Muscle of arm (tissue), 14 donors: Measurements from ENCODE around the gene KIAA1210. TPM values are rescaled to one million over a fixed set of nuclear protein-coding genes. Genes with fewer than 3 reads are reported as not detected.

Experiments
- DNase-seq: peaks from one replicate; pipeline ENCODE4 v3.0.0-alpha.2; 2013
- long read RNA-seq, 11 donors: transcript quantifications; one replicate each; lab custom pipeline, GENCODE V29; 2026
- polyA plus RNA-seq, 12 donors: library from polyadenylated mRNA; unstranded; fragments of 120-200 nt; gene quantifications; one replicate each; pipeline ENCODE4 v1.2.1, GENCODE V29; 2013; ENCODE audit not compliant: insufficient read length in 12 of 12

KIAA1210 gene
- under 1 TPM in 10 of 12 donors, not detected in 2; 0.15 to 0.41 (median 0.23) TPM for polyA plus RNA-seq
- long read RNA-seq, donor 1 = 0 reads
- long read RNA-seq, donor 2 = 0 reads
- long read RNA-seq, donor 3 = 0 reads
- long read RNA-seq, donor 4 = 0 reads
- long read RNA-seq, donor 5 = 0 reads
- long read RNA-seq, donor 6 = 0 reads
- long read RNA-seq, donor 7 = 0 reads
- long read RNA-seq, donor 8 = 0 reads
- long read RNA-seq, donor 9 = 0 reads
- long read RNA-seq, donor 10 = 0 reads
- long read RNA-seq, donor 11 = 0 reads

DNA sequence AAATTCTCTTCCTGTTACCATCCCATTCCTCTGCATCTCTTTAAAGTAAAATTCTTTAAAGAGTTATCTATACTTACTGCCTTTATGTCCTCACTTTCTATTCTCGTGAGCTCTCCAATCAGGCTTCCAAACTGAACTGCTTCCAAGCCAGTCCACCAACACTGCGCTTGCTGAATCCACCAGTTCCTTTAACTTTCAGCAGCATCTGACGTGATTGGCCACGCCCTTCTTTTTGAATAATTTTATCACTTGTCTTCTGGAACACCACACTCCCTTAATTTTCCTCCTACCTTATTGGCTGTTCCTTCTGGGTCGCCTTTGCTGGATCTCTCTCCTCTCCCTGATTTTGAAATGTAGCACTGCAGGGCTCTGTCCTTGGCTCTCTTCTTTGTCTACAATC lies at the start of gene KIAA1210:
TSS of gene KIAA1210 (minus strand) at position 163 of the 400 bp plus-strand sequence. CDS start 4,170 bp downstream, outside the sequence.
- DNase-seq = no peak

DNA sequence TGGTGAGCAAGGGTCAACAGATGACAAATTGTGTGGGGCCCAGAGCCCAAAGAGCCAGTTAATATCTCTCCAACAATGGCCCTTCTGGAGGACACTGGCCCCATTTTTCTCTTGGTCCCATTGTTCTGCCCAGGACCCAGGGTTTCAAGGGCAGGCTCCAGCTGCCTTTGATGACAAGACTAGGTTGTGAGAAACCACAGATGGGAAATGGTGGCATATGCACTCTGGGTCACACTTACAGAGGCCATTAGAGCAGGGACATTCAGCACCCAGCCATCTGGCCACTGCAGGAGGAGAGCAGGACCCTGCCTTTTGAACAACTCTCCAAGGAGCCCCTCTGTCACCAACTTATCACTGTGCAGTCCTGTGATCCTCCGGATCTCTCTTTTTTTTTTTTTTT lies 49.7 kb upstream of the KIAA1210 start:
- DNase-seq = no peak

DNA sequence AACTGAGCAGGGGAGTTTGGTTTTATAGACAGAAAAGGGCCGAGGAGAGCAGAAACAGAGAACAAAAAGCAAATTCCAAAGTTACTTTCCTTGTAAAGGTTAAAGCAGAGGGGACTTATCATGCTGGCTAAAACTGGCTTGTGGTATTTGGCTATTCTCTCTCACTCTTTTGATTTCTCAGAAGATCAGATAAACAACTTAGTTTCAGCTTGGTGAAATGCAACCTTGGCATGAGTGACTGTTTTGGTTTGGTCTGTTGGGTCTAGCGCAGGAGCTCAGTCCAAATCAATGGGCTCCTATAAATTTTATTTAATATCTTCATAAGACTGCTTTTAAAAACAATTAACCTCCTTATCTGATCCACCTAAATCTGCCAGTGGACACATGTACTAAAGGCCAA lies 47.3 kb upstream of the KIAA1210 start:
- DNase-seq = no peak

DNA sequence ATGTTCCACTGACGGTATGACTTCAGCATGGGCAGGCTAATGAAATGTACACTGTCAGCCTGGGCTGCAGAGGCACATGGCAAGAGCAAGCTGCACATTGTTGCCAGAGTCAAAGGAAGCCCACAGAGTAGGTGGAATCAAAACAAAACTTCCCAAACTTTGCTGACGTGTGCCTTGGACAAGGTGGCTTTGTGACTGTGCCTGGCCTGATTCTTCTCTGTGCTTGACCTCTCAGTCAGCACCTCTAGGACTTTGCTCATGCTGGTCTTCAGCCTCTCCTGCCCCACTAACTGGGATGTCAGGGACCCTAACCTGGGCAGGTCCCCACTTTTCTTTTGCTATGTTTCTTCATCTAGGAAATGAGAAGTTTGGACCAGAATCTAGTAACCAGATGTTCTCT lies 40.5 kb upstream of the KIAA1210 start:
- DNase-seq = no peak

DNA sequence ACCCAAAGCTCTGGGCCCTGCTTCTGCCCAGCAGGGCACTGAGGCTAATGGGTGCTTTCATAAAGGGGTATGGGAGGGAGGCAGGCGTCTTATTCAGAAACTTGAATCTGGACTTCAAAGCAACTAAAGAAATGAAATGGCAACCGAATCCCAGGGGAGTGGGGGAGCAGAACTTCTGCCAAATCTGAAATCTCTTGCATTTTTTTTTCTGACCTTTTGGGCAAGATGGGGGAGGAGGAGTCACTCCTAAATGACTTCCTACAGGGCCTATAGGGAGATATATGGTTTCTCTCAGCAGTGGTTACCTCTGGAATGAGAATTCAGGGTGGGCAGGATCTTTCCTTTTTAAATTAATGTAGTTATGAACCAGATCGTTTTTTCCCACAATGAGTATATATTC lies 30.6 kb upstream of the KIAA1210 start:
- no peak for DNase-seq

DNA sequence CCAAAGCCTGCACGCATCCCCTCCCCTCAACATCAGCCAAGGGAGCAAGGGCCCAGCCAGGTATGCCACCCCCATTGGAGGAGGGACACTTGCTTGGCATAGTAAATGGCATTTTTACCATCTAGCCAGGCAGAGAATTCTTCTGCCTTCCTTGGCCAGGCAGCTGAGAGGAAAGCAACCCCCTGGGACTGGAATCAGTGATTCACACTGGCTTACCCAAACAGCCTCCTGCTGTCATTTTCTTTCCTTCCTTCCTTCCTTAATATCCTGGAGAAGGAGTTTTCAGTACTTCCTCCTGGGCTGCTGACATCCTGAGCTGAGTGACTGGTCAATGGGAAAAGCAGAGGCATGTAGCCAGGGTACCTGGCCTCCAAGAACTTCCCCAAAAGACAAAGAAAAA lies 28.6 kb upstream of the KIAA1210 start:
- no peak for DNase-seq

DNA sequence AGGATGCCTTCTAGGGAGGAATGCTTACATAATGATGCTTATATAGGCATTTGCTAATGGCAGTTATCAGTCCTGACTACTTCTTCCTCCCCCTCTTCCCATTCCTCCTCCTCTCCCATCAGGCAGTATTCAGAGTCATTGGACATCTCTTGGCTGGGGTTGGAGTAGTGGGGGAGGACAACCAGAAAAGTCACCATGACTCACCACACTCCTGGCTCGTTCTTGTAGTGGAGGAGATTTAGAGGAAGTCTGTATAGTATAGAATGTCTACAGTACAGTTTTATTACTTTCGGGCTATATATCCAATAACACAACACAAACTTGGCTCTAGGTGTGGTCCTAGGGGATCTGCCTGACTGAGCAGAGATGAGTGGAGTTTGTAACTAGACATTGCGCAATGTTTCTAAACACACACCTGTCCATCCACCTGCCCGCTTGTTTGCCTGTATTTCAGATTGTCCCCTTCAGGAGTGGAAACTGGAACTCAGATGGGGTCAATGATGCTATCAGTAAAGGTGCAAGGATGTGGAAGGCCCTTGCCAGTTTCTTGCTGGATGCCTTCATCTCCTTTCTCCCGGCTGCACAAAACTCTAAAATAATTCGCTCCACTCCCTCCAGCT lies 27.9 kb upstream of the KIAA1210 start:
- DNase-seq = no peak

DNA sequence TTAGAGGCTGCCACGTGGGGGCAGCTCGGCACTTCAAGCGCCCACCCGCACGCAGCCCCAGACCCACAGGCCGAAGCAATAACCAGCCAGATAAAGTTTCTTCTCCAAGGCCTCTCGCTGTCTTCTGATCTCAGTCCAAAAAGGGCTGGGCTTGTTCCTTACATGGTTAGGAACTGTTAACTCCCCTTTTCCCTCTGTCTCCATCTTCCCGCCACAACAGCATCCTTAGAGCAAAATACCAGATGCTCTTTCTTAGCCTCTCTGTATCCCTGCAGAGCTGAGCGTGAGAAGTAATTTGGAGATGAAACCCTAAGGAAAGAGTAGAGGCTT lies 23.4 kb upstream of the KIAA1210 start:
- peak; percentile 39 for DNase-seq

DNA sequence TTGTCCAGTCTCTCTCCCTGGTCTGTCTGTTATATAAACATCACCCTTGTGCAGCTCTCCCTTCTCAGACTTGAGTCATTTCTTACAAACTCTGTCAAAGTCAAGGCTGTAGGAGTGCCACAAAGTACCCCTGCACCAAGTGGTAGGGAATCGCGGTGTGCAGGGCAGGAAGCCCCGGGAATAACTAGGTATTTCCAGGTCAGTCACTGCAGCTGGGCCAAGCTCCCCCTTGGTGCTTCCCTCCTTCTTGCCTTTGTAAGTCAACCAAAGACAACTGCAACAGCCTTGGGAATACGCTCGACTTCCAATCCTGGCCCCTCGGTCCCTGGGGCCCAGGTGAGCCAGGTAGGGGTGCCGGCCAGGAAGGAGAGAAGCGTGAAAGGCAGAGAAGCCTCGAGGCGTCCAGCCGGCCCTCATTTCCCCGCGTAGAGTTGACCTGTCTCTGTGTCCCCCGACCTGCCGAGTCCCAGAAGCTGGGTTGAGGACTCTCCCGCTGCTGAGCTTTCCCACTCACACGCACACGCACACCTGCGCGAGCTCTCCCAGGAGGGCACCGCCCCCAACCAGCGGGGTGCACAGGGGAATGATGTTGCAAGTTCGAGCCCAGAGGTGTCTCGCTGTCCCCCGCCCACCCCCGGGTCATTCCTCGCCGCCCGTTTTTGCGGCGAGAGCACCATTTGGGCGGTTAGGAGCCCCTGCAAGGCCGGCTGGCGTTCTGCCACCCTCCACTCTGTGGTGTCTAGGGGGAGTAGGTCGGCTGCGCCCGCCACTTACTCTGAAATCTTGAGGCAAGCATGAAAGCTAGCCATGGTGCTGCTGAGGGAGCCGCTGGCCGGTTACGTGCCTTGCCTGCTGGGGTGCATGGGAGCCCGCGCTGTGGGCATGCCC lies 22.8 kb upstream of the KIAA1210 start:
- no peak for DNase-seq

DNA sequence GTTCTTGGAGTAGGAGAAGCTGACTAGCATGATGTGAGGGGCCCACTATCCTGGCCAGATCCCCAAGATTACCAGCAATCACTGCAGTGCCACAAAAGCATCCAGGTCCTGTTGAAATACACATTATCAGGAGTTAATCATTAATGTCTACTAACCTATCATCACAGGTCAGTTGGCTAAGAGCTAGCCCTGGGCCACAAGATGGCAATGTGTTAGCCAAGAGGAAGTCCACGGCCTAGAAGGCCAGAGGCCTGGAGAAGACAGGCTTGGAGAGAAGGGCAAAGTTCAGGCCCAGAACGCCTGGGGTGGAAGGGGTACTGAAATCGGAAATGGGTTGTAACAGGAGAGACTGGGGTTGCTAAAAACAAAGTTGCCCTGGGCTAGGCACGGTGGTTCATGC lies 19.9 kb upstream of the KIAA1210 start:
- DNase-seq = no peak

DNA sequence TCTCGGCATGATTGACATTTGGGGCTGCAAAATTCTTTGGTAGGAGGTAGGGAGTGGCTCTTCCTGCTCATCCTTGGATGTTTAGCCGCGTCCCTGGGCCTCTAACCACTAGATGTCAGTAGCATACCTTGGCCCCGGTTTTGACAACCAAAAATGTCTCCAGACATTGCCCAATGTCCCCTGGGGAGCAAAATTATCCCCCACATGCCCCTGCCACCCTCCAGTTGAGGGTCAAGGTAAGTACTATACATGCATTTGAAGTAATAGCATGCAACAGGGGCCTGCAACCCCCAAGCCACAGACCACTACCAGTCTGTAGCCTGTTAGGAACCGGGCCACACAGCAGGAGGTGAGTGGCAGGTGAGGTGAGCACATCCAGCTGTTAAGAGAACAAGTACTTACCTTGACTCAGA lies 17.6 kb upstream of the KIAA1210 start:
- DNase-seq = no peak

DNA sequence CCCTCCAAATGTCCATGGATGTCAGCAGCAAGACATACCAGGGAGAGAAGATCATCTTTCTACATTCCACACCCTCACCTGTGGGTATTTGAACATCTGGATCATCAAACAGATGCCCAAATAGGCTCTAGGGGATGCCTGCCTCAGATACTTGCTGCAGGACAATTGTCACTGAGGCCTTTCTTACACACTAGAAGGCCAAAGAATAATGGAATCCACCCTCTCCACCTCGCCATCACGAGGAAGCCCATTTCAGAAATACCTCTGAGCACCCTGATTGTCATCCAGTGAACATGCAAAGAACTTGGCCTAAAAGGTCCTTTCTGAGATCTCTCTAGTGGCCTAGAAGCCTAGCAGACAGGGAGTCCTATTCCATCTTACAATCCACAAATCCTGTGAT lies 6.9 kb upstream of the KIAA1210 start:
- DNase-seq = no peak

DNA sequence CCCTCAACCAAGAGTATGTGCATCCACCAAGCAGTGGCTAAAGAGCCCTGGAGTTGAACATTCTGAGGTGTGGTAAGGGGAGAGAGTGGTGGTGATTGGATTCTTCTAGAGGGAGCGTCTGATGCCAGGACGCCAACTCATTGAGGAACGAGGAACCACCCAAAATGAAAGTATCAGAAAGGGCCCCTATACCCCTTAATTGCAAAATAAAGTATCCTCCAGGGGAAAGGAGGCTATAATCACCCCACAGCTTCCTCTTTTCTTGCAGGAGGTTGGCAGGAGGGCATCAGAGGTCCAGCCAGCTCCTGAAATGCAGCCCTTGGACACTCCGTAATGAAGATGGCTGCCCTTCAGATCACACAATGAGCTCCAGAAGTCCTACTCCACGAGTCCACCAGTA lies 5.3 kb upstream of the KIAA1210 start:
- DNase-seq = no peak

DNA sequence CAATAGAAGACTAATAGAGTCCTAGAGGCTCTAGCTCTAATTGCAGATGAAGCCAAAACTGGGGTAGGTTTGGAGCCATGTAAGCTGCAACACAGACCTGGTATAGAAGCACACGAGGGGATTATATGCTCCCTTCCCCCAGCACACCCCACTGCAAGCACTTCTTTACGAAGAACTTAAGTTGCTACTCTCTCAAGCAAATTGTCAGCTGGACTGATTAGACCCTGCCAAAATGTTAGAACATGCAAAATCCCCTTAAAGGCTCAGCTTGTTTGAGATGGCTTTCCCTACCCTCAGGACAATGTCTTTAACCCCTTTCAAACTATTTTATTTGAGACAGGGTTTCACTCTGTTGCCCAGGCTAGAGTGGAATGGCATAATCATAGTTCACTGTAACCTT lies 4.7 kb upstream of the KIAA1210 start:
- no peak for DNase-seq

DNA sequence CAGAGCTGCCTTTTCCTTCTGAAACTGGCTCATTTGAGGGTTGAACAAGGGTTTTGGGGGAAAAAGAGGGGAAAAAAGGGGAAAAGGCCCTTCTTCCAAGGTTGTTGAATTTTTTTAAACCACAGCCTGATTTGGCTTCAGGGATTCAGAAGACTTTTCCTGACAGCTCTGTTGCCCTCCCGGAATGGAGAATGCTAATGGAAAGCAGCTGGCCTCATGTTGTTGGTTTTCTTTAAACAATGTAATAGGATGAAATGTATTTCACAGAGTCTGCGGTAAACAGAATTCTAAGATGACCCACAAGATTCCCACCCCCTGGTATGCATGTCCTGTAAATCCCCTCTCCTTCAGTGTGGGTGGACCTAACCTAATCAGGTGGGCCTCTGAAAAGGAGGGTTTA lies 3.3 kb upstream of the KIAA1210 start:
- DNase-seq = no peak

DNA sequence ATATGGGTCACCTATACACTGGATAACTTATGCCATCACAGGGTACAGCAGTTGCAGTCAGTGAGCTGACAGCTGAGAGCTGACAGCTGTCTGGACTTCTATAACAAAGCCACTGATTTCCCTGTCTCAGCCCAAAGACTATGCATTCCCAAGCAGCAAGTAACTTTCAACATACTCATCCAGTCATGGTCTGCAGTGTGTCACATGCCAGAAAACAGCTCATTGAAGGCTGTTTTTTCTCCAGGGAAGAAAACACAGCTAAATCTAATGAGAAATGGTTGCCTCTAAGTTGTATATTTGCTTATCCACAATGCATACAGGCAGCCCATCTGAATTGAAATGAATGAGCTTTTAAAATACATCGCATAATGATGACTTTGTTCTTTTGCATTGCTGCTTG lies 6.3 kb downstream of the KIAA1210 start:
- no peak for DNase-seq

DNA sequence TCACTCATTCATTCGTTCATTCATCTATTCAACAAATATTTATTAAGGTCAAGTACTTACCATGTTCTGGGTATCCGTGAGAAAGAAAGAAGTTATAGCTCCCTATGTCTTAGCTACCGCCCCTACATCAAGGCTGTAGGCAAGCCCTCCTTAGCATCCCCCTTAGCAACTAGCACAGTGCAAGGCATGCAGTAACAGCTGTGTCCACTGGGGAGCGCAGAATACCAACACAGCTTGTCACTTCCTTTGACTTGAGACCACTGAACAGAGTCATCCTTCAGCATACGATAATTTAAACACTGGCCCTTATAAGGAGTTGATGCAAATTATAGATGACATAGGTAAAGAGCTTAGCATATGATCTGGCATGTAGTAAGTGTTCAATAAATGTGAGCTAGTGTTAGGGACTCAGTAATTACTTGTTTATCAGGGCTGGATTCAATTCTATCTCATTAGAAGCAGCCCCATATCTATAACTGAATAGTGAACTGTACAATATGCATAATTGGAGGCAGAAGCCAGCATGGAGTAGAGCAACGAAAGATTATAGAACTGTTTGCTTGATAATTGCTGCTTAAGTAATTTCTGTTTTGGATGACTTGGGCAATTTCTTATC lies 8.7 kb downstream of the KIAA1210 start:
- DNase-seq = peak; percentile 58

DNA sequence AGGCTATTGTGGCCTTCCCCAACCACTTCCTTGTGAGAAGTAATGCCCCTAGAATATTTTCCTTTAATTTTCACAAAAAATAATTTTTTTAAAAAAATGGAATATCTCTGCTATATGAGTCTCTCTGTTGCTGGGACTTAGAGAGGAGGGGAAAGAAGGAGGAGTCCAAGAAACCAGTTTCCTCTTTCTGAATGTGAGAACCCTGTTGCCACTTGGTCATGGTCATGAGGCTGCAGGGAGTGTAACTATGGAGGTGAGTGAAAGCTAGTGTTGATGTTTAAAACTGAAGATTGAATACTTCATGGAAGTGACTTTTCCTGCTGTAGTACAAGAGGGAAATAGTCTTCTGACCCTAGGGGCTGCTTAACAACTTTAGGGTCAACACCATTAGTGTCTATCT lies 20.4 kb downstream of the KIAA1210 start:
- DNase-seq = no peak

DNA sequence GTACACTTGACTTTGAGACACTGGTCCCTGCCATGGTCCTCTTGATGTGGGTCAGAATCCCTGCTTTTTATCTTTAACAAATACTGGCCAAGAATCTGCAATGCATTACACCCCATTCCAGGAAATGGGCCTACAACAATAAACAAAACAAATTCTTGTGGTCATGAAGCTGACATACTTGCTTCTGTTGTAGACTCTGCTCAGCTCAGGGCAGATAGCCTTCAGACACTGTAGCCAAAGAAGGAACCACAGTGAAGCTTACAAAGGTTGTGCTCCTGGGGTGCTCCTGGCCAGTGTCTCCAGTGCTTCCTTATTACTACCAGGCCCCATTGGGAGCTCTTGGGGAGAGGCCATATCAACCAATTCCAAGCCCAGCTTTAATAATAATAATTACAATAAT lies 21.8 kb downstream of the KIAA1210 start:
- no peak for DNase-seq

DNA sequence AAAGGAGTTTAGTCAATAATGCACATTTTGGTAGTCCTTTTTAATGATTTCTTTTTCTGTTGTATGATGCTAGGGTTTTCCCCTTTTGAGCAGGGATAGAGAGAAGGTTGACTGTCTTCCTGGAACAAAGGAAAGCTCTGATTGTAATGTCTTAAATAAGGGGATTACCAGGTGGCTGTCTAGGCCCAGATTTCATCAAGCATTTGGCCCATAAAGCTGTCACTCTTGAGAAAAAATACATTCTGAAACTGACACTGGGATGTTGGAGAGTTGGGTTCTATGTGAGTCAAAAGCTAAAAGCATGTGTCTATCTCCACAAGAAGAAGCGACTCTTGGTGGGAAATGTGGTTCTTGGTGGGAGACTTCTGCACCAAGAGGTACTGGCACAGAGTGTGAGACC lies 26.4 kb downstream of the KIAA1210 start:
- no peak for DNase-seq

DNA sequence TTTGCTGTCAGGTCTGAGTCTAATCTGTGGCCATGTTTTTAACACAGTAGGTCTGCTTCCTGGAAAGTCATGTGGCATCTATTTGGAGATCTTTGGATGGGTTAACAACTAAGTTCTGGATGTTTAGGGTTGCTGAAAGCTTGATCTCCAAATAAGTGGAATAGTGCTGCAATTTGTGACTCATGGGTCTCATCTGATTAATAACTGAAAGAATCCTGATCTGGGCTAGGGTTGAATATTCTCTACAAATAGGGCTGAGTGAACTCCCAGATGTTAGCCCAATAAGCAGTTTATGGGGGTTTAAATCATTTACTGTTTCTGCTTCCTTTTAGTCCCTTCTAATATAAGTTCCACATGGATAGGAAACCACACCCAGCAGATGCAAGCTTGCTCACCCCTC lies 31.7 kb downstream of the KIAA1210 start:
- no peak for DNase-seq

DNA sequence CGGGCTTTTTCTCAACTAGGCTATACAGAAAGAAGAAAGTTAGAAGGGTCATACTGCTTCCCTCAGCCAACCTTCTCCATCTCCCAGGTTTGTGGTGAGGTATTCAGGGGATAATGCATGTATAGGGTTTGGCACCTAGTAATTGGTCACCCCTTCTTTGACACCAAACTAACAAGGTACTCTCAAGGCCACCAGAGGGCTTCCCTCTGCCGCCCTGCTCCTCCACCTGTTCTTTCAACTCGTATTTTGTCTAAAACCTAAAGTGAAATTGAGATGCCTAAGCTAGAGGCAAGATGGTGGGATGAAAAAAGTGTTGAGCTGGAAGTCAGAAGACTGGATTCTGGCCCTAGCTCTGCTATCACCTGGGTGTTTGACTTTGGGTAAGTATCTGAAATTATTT lies 32.8 kb downstream of the KIAA1210 start:
- no peak for DNase-seq
